Endothelial cell of umbilical vein (primary cell): ENCODE results near the gene ENTREP1. TPM values are rescaled to one million over a fixed set of nuclear protein-coding genes. Genes with fewer than 3 reads are reported as not detected.

ENCODE experiments used
- BruUV-seq: library from RNA; stranded (reverse); fragments of 400-500 nt; replicated peaks from 2 replicates; lab custom pipeline; 2021; lab: Mats Ljungman, UMichigan
- CTCF ChIA-PET: fragments of 300-600, 350-600 bp; sonication (Branson Sonifier 250); formaldehyde crosslinking; loops from one replicate; lab custom pipeline; 2021; ENCODE audit warnings: antibody characterized with exemption, inconsistent platforms; lab: Charles Lee
- POLR2A ChIA-PET: fragments of 300-600, 350-600 bp; sonication (Branson Sonifier 250); formaldehyde crosslinking; loops from one replicate; lab custom pipeline; 2021; ENCODE audit warnings: antibody characterized with exemption, inconsistent platforms; lab: Charles Lee
- DNase-seq: peaks from one replicate; pipeline ENCODE4 v3.0.0-alpha.2; 2011; ENCODE audit warnings: low read depth, low spot score
- FAIRE-seq: peaks from 2 replicates; lab custom pipeline; 2011; peaks lifted over from hg19 to GRCh38; lab: Jason Lieb, UNC
- H2AFZ ChIP-seq: 2 replicates; pipeline ENCODE4 v1.6.0; 2012; ENCODE audit warnings: low read depth, low read length, control low read depth, inconsistent platforms
- H3K27ac ChIP-seq: 2 replicates; pipeline ENCODE4 v1.5.1; 2011; ENCODE audit warnings: low read depth, mild to moderate bottlenecking, control low read depth, low read length, moderate library complexity; ENCODE audit not compliant: insufficient read depth
- H3K27me3 ChIP-seq, 2 experiments: 2 replicates each; pipeline versions ENCODE4 v1.6.0 to v1.6.1; 2011; ENCODE audit warnings: low read length in 2 of 2, mixed read lengths in 1 of 2; ENCODE audit not compliant: control insufficient read depth in 2 of 2, insufficient read depth in 2 of 2
- H3K36me3 ChIP-seq, 2 experiments: 2 replicates in 1 of 2; 3 replicates in 1 of 2; pipeline ENCODE4 v1.5.1; 2011; ENCODE audit warnings: low read length in 2 of 2, mild to moderate bottlenecking in 1 of 2, moderate library complexity in 1 of 2; ENCODE audit not compliant: control insufficient read depth in 2 of 2, insufficient read depth in 2 of 2; ENCODE audit errors: extremely low read depth in 1 of 2
- H3K4me1 ChIP-seq: 3 replicates; pipeline ENCODE4 v1.5.1; 2011; ENCODE audit warnings: mild to moderate bottlenecking, low read length; ENCODE audit not compliant: control insufficient read depth, insufficient read depth; ENCODE audit errors: extremely low read depth
- H3K4me2 ChIP-seq: 2 replicates; pipeline ENCODE4 v1.6.1; 2011; ENCODE audit warnings: low read length, control low read depth, mixed read lengths; ENCODE audit not compliant: insufficient read depth
- H3K4me3 ChIP-seq, 3 experiments: fragments of 200-600 bp in 1 of 3; sonication (generic), shearing (Covaris generic) in 1 of 3; replicated peaks in 1 of 3; 2 replicates each; pipeline ENCODE4 v1.5.1; 2011 to 2016; ENCODE audit warnings: control low read depth in 3 of 3, low read length in 3 of 3, mild to moderate bottlenecking in 2 of 3, inconsistent platforms in 1 of 3, low read depth in 1 of 3, moderate library complexity in 1 of 3; ENCODE audit not compliant: insufficient read depth in 1 of 3
- H3K79me2 ChIP-seq: 2 replicates; pipeline ENCODE4 v1.6.0; 2012; ENCODE audit warnings: low read length, inconsistent platforms; ENCODE audit not compliant: control insufficient read depth, insufficient read depth
- H3K9ac ChIP-seq: replicated peaks from 2 replicates; pipeline ENCODE3; 2011; ENCODE audit warnings: low read length, control low read depth; ENCODE audit not compliant: insufficient read depth; ENCODE audit errors: extremely low read depth
- H3K9me1 ChIP-seq: replicated peaks from 3 replicates; pipeline ENCODE4 v1.6.0; 2011; ENCODE audit warnings: mild to moderate bottlenecking, low read length; ENCODE audit not compliant: control insufficient read depth, insufficient read depth; ENCODE audit errors: extremely low read depth
- H3K9me3 ChIP-seq: replicated peaks from 2 replicates; pipeline ENCODE4 v1.5.1; 2012; ENCODE audit warnings: low read length, inconsistent platforms; ENCODE audit not compliant: control insufficient read depth, insufficient read depth
- H4K20me1 ChIP-seq: replicated peaks from 2 replicates; pipeline ENCODE3; 2011; ENCODE audit warnings: mild to moderate bottlenecking, low read length; ENCODE audit not compliant: control insufficient read depth, insufficient read depth; ENCODE audit errors: extremely low read depth
- EZH2 ChIP-seq: IDR thresholded peaks from 2 replicates; pipeline ENCODE4 v1.6.1; 2012; ENCODE audit warnings: borderline replicate concordance, low read depth, mild to moderate bottlenecking, moderate library complexity, low read length, inconsistent platforms; ENCODE audit not compliant: severe bottlenecking
- FOS ChIP-seq: IDR thresholded peaks from 2 replicates; pipeline ENCODE4 v1.6.1; 2011; ENCODE audit warnings: mild to moderate bottlenecking, low read length, moderate library complexity, borderline replicate concordance; ENCODE audit not compliant: insufficient read depth
- GATA2 ChIP-seq: IDR thresholded peaks from 2 replicates; pipeline ENCODE4 v1.7.0; 2011; ENCODE audit warnings: low read depth, mild to moderate bottlenecking, moderate library complexity, mixed read lengths, low read length; ENCODE audit not compliant: insufficient read length, insufficient read depth
- JUN ChIP-seq: IDR thresholded peaks from 2 replicates; pipeline ENCODE4 v1.6.1; 2011; ENCODE audit warnings: borderline replicate concordance, low read depth; ENCODE audit not compliant: insufficient read length, insufficient read depth
- MYC ChIP-seq: IDR thresholded peaks from one replicate; pipeline ENCODE4 v1.6.1; 2011; ENCODE audit warnings: mild to moderate bottlenecking, low read depth, low read length
- POLR2A ChIP-seq: IDR thresholded peaks from 2 replicates; pipeline ENCODE4 v1.6.1; 2012; ENCODE audit warnings: low read depth, mild to moderate bottlenecking, control low read depth, low read length
- POLR2AphosphoS5 ChIP-seq: IDR thresholded peaks from 2 replicates; pipeline ENCODE4 v1.6.1; 2012; ENCODE audit warnings: low read depth, mild to moderate bottlenecking, control low read depth, low read length, moderate library complexity; ENCODE audit not compliant: insufficient read depth
- dilution Hi-C: fragments of 300-500 bp; cut with MboI; formaldehyde crosslinking; loops from one replicate; pipeline ENCODE4 v1.15.0; 2019; ENCODE audit warnings: low sequenced_read_pairs; ENCODE audit not compliant: extremely low pct_ligation_motif_present
- intact Hi-C: fragments of 100-400 bp; cut with micrococcal nuclease; formaldehyde crosslinking; loops from one replicate; pipeline ENCODE4 v1.10.0; 2022
- polyA plus RNA-seq, 4 experiments: library from polyadenylated mRNA; depleted of rRNA in 3 of 4; stranded (reverse) in 3 of 4; unstranded in 1 of 4; fragments of >200 nt; gene quantifications; 2 replicates each; pipeline versions ENCODE4 v1.2.1 to v1.2.3, GENCODE V29; 2011 to 2012; ENCODE audit warnings: missing spikeins in 1 of 4
- total RNA-seq: library from RNA; stranded (reverse); gene quantifications from 2 replicates; pipeline ENCODE4 v1.2.3, GENCODE V29; 2021
- TF ChIP-seq, protein P1 (sequence below), 2 donors: IDR thresholded peaks; 1 replicate in 1 of 2; 2 replicates in 1 of 2; pipeline ENCODE4 v1.5.1; 2011; ENCODE audit warnings: low read length in 2 of 2, mild to moderate bottlenecking in 2 of 2, moderate library complexity in 2 of 2, control low read depth in 1 of 2, inconsistent platforms in 1 of 2, low read depth in 1 of 2; ENCODE audit not compliant: insufficient read depth in 1 of 2; ENCODE audit errors: extremely low read depth in 1 of 2
- TF ChIP-seq, protein P2 (sequence below): IDR thresholded peaks from 2 replicates; pipeline ENCODE4 v1.6.1; 2011; ENCODE audit not compliant: insufficient read depth, insufficient read length

ENTREP1 gene
- total and polyA plus RNA-seq, 2 donors (not counting 3 experiments of a cell fraction or from before 2014, with no cell fraction given), result 7.1 to 13.5 TPM

- no peaks in the 10 kb centered on the region for H3K36me3 ChIP-seq
- intact Hi-C loops (no loop called here), dilution Hi-C loops (no loop called here)
- H2AFZ ChIP-seq, result no peak overlapping the region
- peaks cover 2% of the 10 kb centered on the region for H3K4me1 ChIP-seq
- POLR2A ChIA-PET, result no interaction called here
- no peaks in the 10 kb centered on the region for H3K9me3 ChIP-seq
- no peaks in the 10 kb centered on the region for H4K20me1 ChIP-seq
- no peak for TF ChIP-seq JUN
- TF ChIP-seq EZH2, result no peak
- no peak for TF ChIP-seq FOS
- TF ChIP-seq, protein P1, sequence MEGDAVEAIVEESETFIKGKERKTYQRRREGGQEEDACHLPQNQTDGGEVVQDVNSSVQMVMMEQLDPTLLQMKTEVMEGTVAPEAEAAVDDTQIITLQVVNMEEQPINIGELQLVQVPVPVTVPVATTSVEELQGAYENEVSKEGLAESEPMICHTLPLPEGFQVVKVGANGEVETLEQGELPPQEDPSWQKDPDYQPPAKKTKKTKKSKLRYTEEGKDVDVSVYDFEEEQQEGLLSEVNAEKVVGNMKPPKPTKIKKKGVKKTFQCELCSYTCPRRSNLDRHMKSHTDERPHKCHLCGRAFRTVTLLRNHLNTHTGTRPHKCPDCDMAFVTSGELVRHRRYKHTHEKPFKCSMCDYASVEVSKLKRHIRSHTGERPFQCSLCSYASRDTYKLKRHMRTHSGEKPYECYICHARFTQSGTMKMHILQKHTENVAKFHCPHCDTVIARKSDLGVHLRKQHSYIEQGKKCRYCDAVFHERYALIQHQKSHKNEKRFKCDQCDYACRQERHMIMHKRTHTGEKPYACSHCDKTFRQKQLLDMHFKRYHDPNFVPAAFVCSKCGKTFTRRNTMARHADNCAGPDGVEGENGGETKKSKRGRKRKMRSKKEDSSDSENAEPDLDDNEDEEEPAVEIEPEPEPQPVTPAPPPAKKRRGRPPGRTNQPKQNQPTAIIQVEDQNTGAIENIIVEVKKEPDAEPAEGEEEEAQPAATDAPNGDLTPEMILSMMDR (IDR thresholded peaks at IDR 0.05; ENCODE audit: extremely low read depth in 1 of 2, insufficient read depth in 1 of 2, low read depth in 1 of 2, low read length in 2 of 2), result no peak
- no peak for TF ChIP-seq POLR2AphosphoS5
- TF ChIP-seq, protein P2, sequence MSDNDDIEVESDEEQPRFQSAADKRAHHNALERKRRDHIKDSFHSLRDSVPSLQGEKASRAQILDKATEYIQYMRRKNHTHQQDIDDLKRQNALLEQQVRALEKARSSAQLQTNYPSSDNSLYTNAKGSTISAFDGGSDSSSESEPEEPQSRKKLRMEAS, result no peak
- TF ChIP-seq GATA2, result no peak
- TF ChIP-seq MYC, result no peak
- no peak for TF ChIP-seq POLR2A
- H3K79me2 ChIP-seq, result no peaks in the 10 kb centered on the region
- H3K9ac ChIP-seq, result no peak overlapping the region
- CTCF ChIA-PET, result interaction anchor here (1.9 kb wide), 1 partner anchor 29 kb away, joined by 4 read pairs; no protein-coding TSS in a partner anchor
- no peak overlapping the region for H3K4me2 ChIP-seq
- H3K9me1 ChIP-seq, result no peaks in the 10 kb centered on the region
- no peak for FAIRE-seq
- no peak overlapping the region for H3K4me3 ChIP-seq
- no peak overlapping the region for H3K27ac ChIP-seq
- no TSS peak for BruUV-seq
- H3K27me3 ChIP-seq, result no peaks in the 10 kb centered on the region
- no peak for DNase-seq
These were observed 68.4 kb downstream of the ENTREP1 start for GRCh38 chr9:69393425-69393824.
